ENCODE measurements around the gene UBN1.

- no peak for TF ChIP-seq JUN (IDR thresholded peaks at IDR 0.05; ENCODE audit: borderline replicate concordance, insufficient read depth, insufficient read length, low read depth)
- TF ChIP-seq CTCF (IDR thresholded peaks at IDR 0.05; ENCODE audit: extremely low read depth in 1 of 2, insufficient read depth in 1 of 2, low read depth in 1 of 2, low read length in 2 of 2), result no peak
- TF ChIP-seq POLR2A (IDR thresholded peaks at IDR 0.05; ENCODE audit: low read depth, low read length), result no peak
- TF ChIP-seq POLR2AphosphoS5 (IDR thresholded peaks at IDR 0.05; ENCODE audit: insufficient read depth, low read depth, low read length), result no peak
- no peak for TF ChIP-seq FOS (IDR thresholded peaks at IDR 0.05; ENCODE audit: borderline replicate concordance, insufficient read depth, low read length)
- no peak for TF ChIP-seq EZH2 (IDR thresholded peaks at IDR 0.05; ENCODE audit: borderline replicate concordance, low read depth, low read length, severe bottlenecking)
Observed at GRCh38 chr16:4806280-4806679, 41.0 kb upstream of the UBN1 start.

Data from endothelial cell of umbilical vein (primary cell).